PC-3 (cell line): ENCODE measurements around the gene ATM.

Experiments
- EZH2 ChIP-seq: fragments of 300-600 bp; sonication (generic); IDR thresholded peaks from one replicate; pipeline ENCODE4 v1.6.1; 2017; ENCODE audit warnings: antibody characterized with exemption, mild to moderate bottlenecking, low read length; ENCODE audit not compliant: unreplicated experiment
- EZH2phosphoT487 ChIP-seq: fragments of 300-600 bp; sonication (generic); IDR thresholded peaks from 2 replicates; pipeline ENCODE4 v1.6.1; 2018; ENCODE audit warnings: mild to moderate bottlenecking, antibody characterized with exemption, low read length, borderline replicate concordance
- TF ChIP-seq, protein P1 (sequence below): fragments of 300-600 bp; sonication (generic); conservative IDR thresholded peaks from 2 replicates; pipeline ENCODE4 v1.5.1; 2017; ENCODE audit warnings: antibody characterized with exemption, low read depth, mild to moderate bottlenecking, low read length

DNA sequence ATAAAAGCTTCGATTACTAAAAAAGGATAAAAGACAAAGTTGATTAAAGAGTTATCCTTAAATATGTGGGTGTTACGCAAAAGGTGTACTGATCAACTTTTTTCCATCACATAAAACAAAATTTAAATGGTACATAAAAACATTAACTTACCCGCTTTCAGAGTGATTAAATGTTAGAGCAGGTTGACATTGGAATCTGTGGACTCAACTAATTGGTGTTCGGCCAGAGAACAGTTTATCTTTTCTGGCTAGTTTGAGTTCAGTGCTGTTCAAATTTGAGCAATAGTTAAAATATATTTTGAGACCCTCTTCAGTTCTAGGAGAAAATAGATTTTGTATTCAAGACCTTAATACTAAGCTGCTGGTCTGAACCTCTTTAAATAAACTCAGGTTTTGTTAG is 56.1 kb downstream of the ATM start:
- TF ChIP-seq, protein P1, sequence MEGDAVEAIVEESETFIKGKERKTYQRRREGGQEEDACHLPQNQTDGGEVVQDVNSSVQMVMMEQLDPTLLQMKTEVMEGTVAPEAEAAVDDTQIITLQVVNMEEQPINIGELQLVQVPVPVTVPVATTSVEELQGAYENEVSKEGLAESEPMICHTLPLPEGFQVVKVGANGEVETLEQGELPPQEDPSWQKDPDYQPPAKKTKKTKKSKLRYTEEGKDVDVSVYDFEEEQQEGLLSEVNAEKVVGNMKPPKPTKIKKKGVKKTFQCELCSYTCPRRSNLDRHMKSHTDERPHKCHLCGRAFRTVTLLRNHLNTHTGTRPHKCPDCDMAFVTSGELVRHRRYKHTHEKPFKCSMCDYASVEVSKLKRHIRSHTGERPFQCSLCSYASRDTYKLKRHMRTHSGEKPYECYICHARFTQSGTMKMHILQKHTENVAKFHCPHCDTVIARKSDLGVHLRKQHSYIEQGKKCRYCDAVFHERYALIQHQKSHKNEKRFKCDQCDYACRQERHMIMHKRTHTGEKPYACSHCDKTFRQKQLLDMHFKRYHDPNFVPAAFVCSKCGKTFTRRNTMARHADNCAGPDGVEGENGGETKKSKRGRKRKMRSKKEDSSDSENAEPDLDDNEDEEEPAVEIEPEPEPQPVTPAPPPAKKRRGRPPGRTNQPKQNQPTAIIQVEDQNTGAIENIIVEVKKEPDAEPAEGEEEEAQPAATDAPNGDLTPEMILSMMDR, result no peak
- TF ChIP-seq EZH2 (no peak), EZH2phosphoT487 (no peak)
